OCI-LY3 (cell line): ENCODE data around the gene ACBD3.

Experiments used
- H2AFZ ChIP-seq: fragments of 200-600, 300-600 bp; shearing (Covaris generic); 2 replicates; pipeline ENCODE4 v1.6.0; 2014; ENCODE audit warnings: antibody characterized with exemption, low read depth, low read length
- H3K27ac ChIP-seq: fragments of 200-600, 300-600 bp; sonication (generic); 2 replicates; pipeline ENCODE4 v1.5.1; 2014; ENCODE audit warnings: mild to moderate bottlenecking, low read length, moderate library complexity, mixed read lengths
- H3K27me3 ChIP-seq: fragments of 200-600, 300-600 bp; sonication (generic); 2 replicates; pipeline ENCODE4 v1.6.1; 2014; ENCODE audit warnings: low read depth, low read length, mixed read lengths
- H3K36me3 ChIP-seq: fragments of 200-600, 300-600 bp; sonication (generic); replicated peaks from 2 replicates; pipeline ENCODE3; 2014; ENCODE audit warnings: low read depth, low read length, mixed read lengths
- H3K4me1 ChIP-seq: fragments of 300-600, 200-600 bp; sonication (generic); 2 replicates; pipeline ENCODE4 v1.6.1; 2014; ENCODE audit warnings: low read length, mixed read lengths
- H3K4me2 ChIP-seq: fragments of 200-600, 300-600 bp; sonication (generic); 2 replicates; pipeline ENCODE4 v1.6.1; 2014; ENCODE audit warnings: low read length, mixed read lengths
- H3K4me3 ChIP-seq: fragments of 300-600, 200-600 bp; sonication (generic); 2 replicates; pipeline ENCODE4 v1.5.1; 2014; ENCODE audit warnings: antibody characterized with exemption, mild to moderate bottlenecking, low read length, moderate library complexity
- H3K79me2 ChIP-seq: fragments of 300-600, 200-600 bp; shearing (Covaris generic); 2 replicates; pipeline ENCODE4 v1.6.1; 2014; ENCODE audit warnings: mild to moderate bottlenecking, low read length, mixed read lengths
- H3K9ac ChIP-seq: fragments of 300-600, 200-600 bp; shearing (Covaris generic); 2 replicates; pipeline ENCODE4 v1.6.0; 2014; ENCODE audit warnings: mild to moderate bottlenecking, low read length, moderate library complexity
- H3K9me3 ChIP-seq: fragments of 200-600, 300-600 bp; shearing (Covaris generic); 2 replicates; pipeline ENCODE4 v1.6.1; 2014; ENCODE audit warnings: low read length, mixed read lengths; ENCODE audit not compliant: insufficient read depth
- H4K20me1 ChIP-seq: fragments of 200-600, 300-600 bp; sonication (generic); 2 replicates; pipeline ENCODE4 v1.6.1; 2016; ENCODE audit warnings: low read length, mixed read lengths; ENCODE audit not compliant: insufficient read depth
- EZH2phosphoT487 ChIP-seq: fragments of 200-600 bp; shearing (Covaris generic); IDR thresholded peaks from 2 replicates; pipeline ENCODE4 v1.6.1; 2018; ENCODE audit warnings: antibody characterized with exemption, mixed run types, low read depth
- TF ChIP-seq, protein P1 (sequence below): fragments of 200-600, 300-600 bp; sonication (generic); IDR thresholded peaks from 2 replicates; pipeline ENCODE4 v1.5.1; 2014; ENCODE audit warnings: antibody characterized with exemption, low read length, low read depth

The ACBD3 gene

DNA sequence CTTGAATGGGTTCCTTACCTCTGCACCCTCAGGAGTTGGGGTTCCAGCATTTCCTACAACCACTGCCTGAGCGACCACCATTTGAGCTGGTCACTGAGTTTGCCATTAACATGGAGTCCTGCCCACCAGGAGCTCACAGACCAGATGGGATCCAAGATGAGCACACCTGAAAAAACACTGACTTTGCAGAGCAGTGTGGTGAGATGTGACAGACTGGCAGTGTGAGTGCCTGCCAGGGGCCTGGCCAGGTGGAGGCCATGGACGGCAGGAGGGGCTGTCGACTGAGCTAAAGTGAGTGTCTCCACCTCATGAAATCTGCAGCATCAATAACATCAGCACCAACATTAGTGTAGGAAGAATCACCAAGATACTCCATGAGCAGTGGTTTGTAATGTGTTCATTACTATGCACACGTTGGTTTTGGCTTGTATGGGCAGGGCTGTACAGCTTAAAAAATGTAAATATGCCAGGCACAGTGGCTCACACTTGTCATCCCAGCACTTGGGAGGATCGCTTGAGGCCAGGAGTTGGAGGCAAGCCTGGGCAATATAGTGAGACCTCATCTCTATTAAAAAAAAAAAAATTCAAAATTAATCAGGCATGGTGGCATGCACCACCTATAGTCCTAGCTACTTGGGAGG is 24.8 kb upstream of the ACBD3 start:
- no peaks in the 10 kb centered on the region for H3K4me1 ChIP-seq
- no peak overlapping the region for H2AFZ ChIP-seq
- no peak overlapping the region for H3K27ac ChIP-seq
- H3K27me3 ChIP-seq, result 0 out of 2 replicates have a peak, but pooled peaks cover 4% of the 10 kb centered on the region
- H3K9ac ChIP-seq, result no peak overlapping the region
- no peaks in the 10 kb centered on the region for H3K36me3 ChIP-seq
- no peak overlapping the region for H3K4me3 ChIP-seq
- H3K4me2 ChIP-seq, result no peak overlapping the region
- no peaks in the 10 kb centered on the region for H3K79me2 ChIP-seq
- TF ChIP-seq, protein P1, sequence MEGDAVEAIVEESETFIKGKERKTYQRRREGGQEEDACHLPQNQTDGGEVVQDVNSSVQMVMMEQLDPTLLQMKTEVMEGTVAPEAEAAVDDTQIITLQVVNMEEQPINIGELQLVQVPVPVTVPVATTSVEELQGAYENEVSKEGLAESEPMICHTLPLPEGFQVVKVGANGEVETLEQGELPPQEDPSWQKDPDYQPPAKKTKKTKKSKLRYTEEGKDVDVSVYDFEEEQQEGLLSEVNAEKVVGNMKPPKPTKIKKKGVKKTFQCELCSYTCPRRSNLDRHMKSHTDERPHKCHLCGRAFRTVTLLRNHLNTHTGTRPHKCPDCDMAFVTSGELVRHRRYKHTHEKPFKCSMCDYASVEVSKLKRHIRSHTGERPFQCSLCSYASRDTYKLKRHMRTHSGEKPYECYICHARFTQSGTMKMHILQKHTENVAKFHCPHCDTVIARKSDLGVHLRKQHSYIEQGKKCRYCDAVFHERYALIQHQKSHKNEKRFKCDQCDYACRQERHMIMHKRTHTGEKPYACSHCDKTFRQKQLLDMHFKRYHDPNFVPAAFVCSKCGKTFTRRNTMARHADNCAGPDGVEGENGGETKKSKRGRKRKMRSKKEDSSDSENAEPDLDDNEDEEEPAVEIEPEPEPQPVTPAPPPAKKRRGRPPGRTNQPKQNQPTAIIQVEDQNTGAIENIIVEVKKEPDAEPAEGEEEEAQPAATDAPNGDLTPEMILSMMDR, result no peak
- no peak for TF ChIP-seq EZH2phosphoT487
- H4K20me1 ChIP-seq, result no peaks in the 10 kb centered on the region
- no peaks in the 10 kb centered on the region for H3K9me3 ChIP-seq

DNA sequence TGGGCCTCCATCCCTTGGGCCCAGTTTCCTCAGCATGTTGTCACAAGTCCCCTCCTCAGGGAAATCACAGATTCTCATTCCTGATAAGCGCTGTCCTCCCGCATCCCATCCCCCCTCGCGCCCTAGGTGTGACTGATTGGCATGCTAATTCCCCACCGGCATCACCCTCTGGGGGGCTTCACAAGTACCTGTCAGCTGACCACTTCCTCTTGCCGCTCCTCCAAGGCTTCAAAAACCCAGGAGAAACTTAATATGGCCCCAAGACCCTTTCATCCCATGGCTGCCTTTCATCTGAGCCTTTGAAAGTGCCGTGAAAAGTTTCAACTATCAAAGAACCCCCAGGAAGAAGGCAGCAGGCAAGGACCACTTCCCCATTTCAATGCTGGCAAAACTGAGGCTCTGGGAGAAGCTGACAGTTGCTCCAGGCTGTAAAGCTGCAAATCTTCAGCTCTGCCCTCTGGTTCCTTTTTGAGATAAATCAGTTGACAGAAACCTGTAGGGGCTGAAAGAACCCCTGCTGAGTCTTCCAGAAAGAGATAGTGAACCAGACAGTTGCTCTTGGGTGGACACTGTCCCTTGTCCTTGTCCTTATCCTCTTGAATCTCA is 24.1 kb upstream of the ACBD3 start:
- Histone ChIP-seq H3K4me3 (no peak overlapping the region), H3K4me2 (no peak overlapping the region), H4K20me1 (no peaks in the 10 kb centered on the region), H3K79me2 (no peaks in the 10 kb centered on the region), H3K36me3 (no peaks in the 10 kb centered on the region), H3K9ac (no peak overlapping the region), H3K9me3 (no peaks in the 10 kb centered on the region), H2AFZ (no peak overlapping the region), H3K4me1 (no peaks in the 10 kb centered on the region), H3K27ac (no peak overlapping the region), H3K27me3 (0 out of 2 replicates have a peak, but pooled peaks cover 4% of the 10 kb centered on the region)
- TF ChIP-seq EZH2phosphoT487, result no peak
- TF ChIP-seq, protein P1, result no peak

DNA sequence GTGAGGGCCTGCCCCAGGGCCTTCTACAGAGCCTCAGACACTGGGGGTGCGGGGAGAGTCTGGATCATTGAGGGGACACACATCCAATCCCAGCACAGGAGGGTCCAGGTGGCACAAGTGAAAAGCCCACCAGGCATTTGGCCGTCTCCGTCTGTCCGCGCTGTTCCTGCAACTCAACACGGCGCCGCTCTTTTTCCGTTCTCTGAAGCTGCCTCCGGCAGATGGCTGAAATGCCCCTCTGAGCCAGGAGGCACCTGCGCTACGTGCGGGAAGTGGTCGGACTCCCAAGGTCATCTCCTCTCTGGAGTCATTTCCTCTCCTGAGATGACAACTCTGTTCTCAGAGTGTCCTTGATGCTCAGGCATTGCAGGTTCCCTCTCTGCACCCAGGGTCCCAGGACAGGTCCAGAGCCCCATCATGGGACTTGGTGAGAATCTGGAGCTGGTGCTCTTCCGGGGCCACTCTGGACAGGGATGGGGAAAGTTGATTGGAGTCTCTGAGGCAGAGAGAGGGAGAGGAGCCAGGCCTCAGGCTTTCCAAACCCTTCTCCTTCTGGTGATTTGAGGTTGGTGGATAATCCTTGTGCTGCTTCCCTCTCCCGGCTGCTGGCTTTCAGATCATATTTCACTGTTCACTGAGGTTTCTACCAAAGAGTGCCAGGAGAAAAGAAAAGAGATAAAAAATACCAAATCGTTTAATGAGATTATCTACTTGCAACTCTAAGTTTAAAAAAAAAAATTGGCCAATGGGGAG is 22.9 kb upstream of the ACBD3 start:
- Histone ChIP-seq H3K27me3 (0 out of 2 replicates have a peak, but pooled peaks cover 4% of the 10 kb centered on the region), H3K79me2 (no peaks in the 10 kb centered on the region), H4K20me1 (no peaks in the 10 kb centered on the region), H2AFZ (no peak overlapping the region), H3K4me2 (no peak overlapping the region), H3K9me3 (no peaks in the 10 kb centered on the region), H3K4me3 (no peak overlapping the region), H3K4me1 (no peaks in the 10 kb centered on the region), H3K36me3 (no peaks in the 10 kb centered on the region), H3K27ac (no peak overlapping the region), H3K9ac (no peak overlapping the region)
- TF ChIP-seq, protein P1, result no peak
- no peak for TF ChIP-seq EZH2phosphoT487

DNA sequence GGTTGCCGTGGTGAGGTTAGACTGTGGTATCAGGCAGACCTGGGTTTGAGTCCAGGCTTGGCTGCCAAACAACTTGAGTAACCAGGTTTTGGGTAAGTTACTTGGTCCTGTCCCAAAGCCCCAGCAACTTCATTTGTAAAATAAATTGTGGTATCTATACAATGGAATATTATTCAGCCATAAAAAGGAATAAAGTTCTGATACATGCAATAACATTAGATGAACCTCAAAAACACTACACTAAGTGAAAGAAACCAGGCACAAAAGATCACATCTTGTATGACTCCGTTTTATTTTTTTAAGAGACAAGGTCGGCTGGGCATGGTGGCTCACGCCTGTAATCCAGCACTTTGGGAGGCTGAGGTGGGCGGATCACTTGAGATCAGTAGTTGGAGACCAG is 20.5 kb upstream of the ACBD3 start:
- Histone ChIP-seq H3K36me3 (no peaks in the 10 kb centered on the region), H3K9me3 (no peaks in the 10 kb centered on the region), H3K9ac (no peak overlapping the region), H3K27me3 (0 out of 2 replicates have a peak, but pooled peaks cover 4% of the 10 kb centered on the region), H3K27ac (no peak overlapping the region), H3K4me3 (no peak overlapping the region), H3K4me1 (no peaks in the 10 kb centered on the region; the same call in 1 of the 2 replicates), H4K20me1 (no peaks in the 10 kb centered on the region), H2AFZ (no peak overlapping the region), H3K4me2 (no peak overlapping the region), H3K79me2 (no peaks in the 10 kb centered on the region)
- TF ChIP-seq, protein P1, result no peak
- TF ChIP-seq EZH2phosphoT487, result no peak
